ENCODE results near the gene GP1BB.
"Not testable (repeated sequence)": the region's sequence is repeated elsewhere in the genome, so short reads cannot be mapped to it uniquely, and the experiment has no call there.

GP1BB gene

GRCh38 chr22:19693581-19693980 lies 29.8 kb upstream of the GP1BB start:
- no peaks in the 10 kb centered on the region for H3K9me3 ChIP-seq (ENCODE audit: severe bottlenecking)
- ATAC-seq (ENCODE audit: low read depth) (no peak), DNase-seq (ENCODE audit: low spot score) (no peak)
- H3K27ac ChIP-seq (ENCODE audit: poor library complexity, severe bottlenecking), result no peak overlapping the region
- no peak for TF ChIP-seq CTCF (IDR thresholded peaks at IDR 0.05; ENCODE audit: poor library complexity, severe bottlenecking)
- no peaks in the 10 kb centered on the region for H3K27me3 ChIP-seq (ENCODE audit: insufficient read depth, poor library complexity, severe bottlenecking)
- no peak overlapping the region for H3K4me3 ChIP-seq (ENCODE audit: severe bottlenecking)
- H3K36me3 ChIP-seq (ENCODE audit: low read depth), result no peaks in the 10 kb centered on the region
- H3K4me1 ChIP-seq (ENCODE audit: insufficient read depth, poor library complexity, severe bottlenecking), result peaks cover 8% of the 10 kb centered on the region

GRCh38 chr22:19693981-19694670 lies 29.2 kb upstream of the GP1BB start:
- H3K4me1 ChIP-seq (ENCODE audit: insufficient read depth, poor library complexity, severe bottlenecking), result peaks cover 8% of the 10 kb centered on the region
- ATAC-seq (ENCODE audit: low read depth) (no peak), DNase-seq (ENCODE audit: low spot score) (no peak)
- H3K9me3 ChIP-seq (ENCODE audit: severe bottlenecking), result no peaks in the 10 kb centered on the region
- H3K27ac ChIP-seq (ENCODE audit: poor library complexity, severe bottlenecking), result no peak overlapping the region
- no peak overlapping the region for H3K4me3 ChIP-seq (ENCODE audit: severe bottlenecking)
- TF ChIP-seq CTCF (IDR thresholded peaks at IDR 0.05; ENCODE audit: poor library complexity, severe bottlenecking), result no peak
- H3K27me3 ChIP-seq (ENCODE audit: insufficient read depth, poor library complexity, severe bottlenecking), result no peaks in the 10 kb centered on the region
- no peaks in the 10 kb centered on the region for H3K36me3 ChIP-seq (ENCODE audit: low read depth)

- Histone ChIP-seq H3K4me3 (ENCODE audit: severe bottlenecking) (no peak overlapping the region), H3K9me3 (ENCODE audit: severe bottlenecking) (no peaks in the 10 kb centered on the region), H3K27ac (ENCODE audit: poor library complexity, severe bottlenecking) (no peak overlapping the region), H3K27me3 (ENCODE audit: insufficient read depth, poor library complexity, severe bottlenecking) (no peaks in the 10 kb centered on the region), H3K4me1 (ENCODE audit: insufficient read depth, poor library complexity, severe bottlenecking) (peaks cover 8% of the 10 kb centered on the region), H3K36me3 (ENCODE audit: low read depth) (no peaks in the 10 kb centered on the region)
- TF ChIP-seq CTCF (IDR thresholded peaks at IDR 0.05; ENCODE audit: poor library complexity, severe bottlenecking), result no peak
- ATAC-seq (ENCODE audit: low read depth), result no peak
- no peak for DNase-seq (ENCODE audit: low spot score)
Observed at GRCh38 chr22:19694696-19695095, 28.6 kb upstream of the GP1BB start.

- ATAC-seq (ENCODE audit: low read depth), result no peak
Observed at GRCh38 chr22:19696504-19697276, 26.6 kb upstream of the GP1BB start.

GRCh38 chr22:19697871-19698270 lies 25.5 kb upstream of the GP1BB start:
- H3K9me3 ChIP-seq (ENCODE audit: severe bottlenecking); DNase-seq (ENCODE audit: low spot score); H3K27ac ChIP-seq (ENCODE audit: poor library complexity, severe bottlenecking); H3K27me3 ChIP-seq (ENCODE audit: insufficient read depth, poor library complexity, severe bottlenecking); ATAC-seq (ENCODE audit: low read depth); H3K4me3 ChIP-seq (ENCODE audit: severe bottlenecking); H3K4me1 ChIP-seq (ENCODE audit: insufficient read depth, poor library complexity, severe bottlenecking); H3K36me3 ChIP-seq (ENCODE audit: low read depth): not testable (repeated sequence)

More at GRCh38 chr22:19696504-19697276, 26.6 kb upstream of the GP1BB start:
- H3K36me3 ChIP-seq (ENCODE audit: low read depth), result no peaks in the 10 kb centered on the region
- peaks cover 5% of the 10 kb centered on the region for H3K4me1 ChIP-seq (ENCODE audit: insufficient read depth, poor library complexity, severe bottlenecking)
- TF ChIP-seq CTCF (IDR thresholded peaks at IDR 0.05; ENCODE audit: poor library complexity, severe bottlenecking), result no peak
- H3K4me3 ChIP-seq (ENCODE audit: severe bottlenecking), result no peak overlapping the region
- H3K27me3 ChIP-seq (ENCODE audit: insufficient read depth, poor library complexity, severe bottlenecking), result no peaks in the 10 kb centered on the region
- no peak overlapping the region for H3K27ac ChIP-seq (ENCODE audit: poor library complexity, severe bottlenecking)
- DNase-seq (ENCODE audit: low spot score), result no peak
- no peaks in the 10 kb centered on the region for H3K9me3 ChIP-seq (ENCODE audit: severe bottlenecking)

All from RWPE2 (cell line).